GM23338 (cell line): ENCODE data around the gene AIMP1. TPM values are rescaled to one million over a fixed set of nuclear protein-coding genes. Genes with fewer than 3 reads are reported as not detected.
A peak's percentile ranks its signal among the peaks of the same experiment; 100 is the strongest.

Experiments
- ATAC-seq: fragments of 200-7000 bp; cut with Tn5 transposase; 3 replicates; pipeline ENCODE4 v1.9.1; 2020
- DNase-seq: peaks from one replicate; pipeline ENCODE4 v3.0.0-alpha.2; 2015; ENCODE audit warnings: low spot score
- H2AFZ ChIP-seq: fragments of 200-600 bp; sonication (generic); 2 replicates; pipeline ENCODE4 v1.8.0; 2016; ENCODE audit warnings: antibody characterized with exemption, mild to moderate bottlenecking, moderate library complexity
- H3F3A ChIP-seq: fragments of 200-600 bp; sonication (generic); replicated peaks from 2 replicates; pipeline ENCODE4 v1.8.0; 2017; ENCODE audit warnings: antibody characterized with exemption, mixed run types, low read depth
- H3K27ac ChIP-seq: fragments of 200-600 bp; sonication (generic); 2 replicates; pipeline ENCODE4 v1.6.1; 2016; ENCODE audit warnings: low read depth
- H3K27me3 ChIP-seq: fragments of 200-600 bp; sonication (generic); 2 replicates; pipeline ENCODE4 v1.8.0; 2016; ENCODE audit warnings: mild to moderate bottlenecking, mixed run types, moderate library complexity; ENCODE audit not compliant: insufficient read depth
- H3K36me3 ChIP-seq: fragments of 200-600 bp; sonication (generic); 2 replicates; pipeline ENCODE4 v1.8.0; 2016; ENCODE audit warnings: mild to moderate bottlenecking; ENCODE audit not compliant: insufficient read depth
- H3K4me1 ChIP-seq: fragments of 200-600 bp; sonication (generic); 2 replicates; pipeline ENCODE4 v1.8.0; 2016; ENCODE audit warnings: mild to moderate bottlenecking, moderate library complexity; ENCODE audit not compliant: insufficient read depth
- H3K4me2 ChIP-seq: fragments of 200-600 bp; sonication (generic); 2 replicates; pipeline ENCODE4 v1.7.1; 2017; ENCODE audit warnings: mixed run types
- H3K4me3 ChIP-seq: fragments of 200-600 bp; sonication (generic); 2 replicates; pipeline ENCODE4 v1.6.1; 2016; ENCODE audit warnings: mixed run types
- H3K79me2 ChIP-seq: fragments of 200-600 bp; sonication (generic); replicated peaks from 2 replicates; pipeline ENCODE4 v1.8.0; 2017; ENCODE audit warnings: mild to moderate bottlenecking; ENCODE audit not compliant: insufficient read depth
- H3K9me2 ChIP-seq: fragments of 200-600 bp; sonication (generic); 2 replicates; pipeline ENCODE4 v1.8.0; 2017; ENCODE audit not compliant: insufficient read depth
- H4K20me1 ChIP-seq: fragments of 200-600 bp; sonication (generic); replicated peaks from 2 replicates; pipeline ENCODE4 v1.8.0; 2017; ENCODE audit warnings: mild to moderate bottlenecking; ENCODE audit not compliant: insufficient read depth
- H3K27ac Mint-ChIP-seq: 2 replicates; pipeline ENCODE4 v1.8.0; 2020; ENCODE audit warnings: inconsistent platforms, mild to moderate bottlenecking, moderate library complexity, mixed read lengths
- H3K27me3 Mint-ChIP-seq: 3 replicates; pipeline ENCODE4 v1.8.0; 2022; ENCODE audit warnings: low read depth, mild to moderate bottlenecking, moderate library complexity, mixed read lengths, inconsistent platforms; ENCODE audit not compliant: insufficient read depth, poor library complexity
- H3K36me3 Mint-ChIP-seq: 3 replicates; pipeline ENCODE4 v1.8.0; 2021; ENCODE audit warnings: low read depth, mild to moderate bottlenecking, inconsistent platforms, moderate library complexity, mixed read lengths
- H3K4me1 Mint-ChIP-seq: 3 replicates; pipeline ENCODE4 v1.8.0; 2020; ENCODE audit warnings: mild to moderate bottlenecking, inconsistent platforms, mixed read lengths
- H3K4me3 Mint-ChIP-seq: 3 replicates; pipeline ENCODE4 v1.8.0; 2021; ENCODE audit warnings: moderate library complexity, mild to moderate bottlenecking, inconsistent platforms, mixed read lengths
- H3K9me3 Mint-ChIP-seq: 3 replicates; pipeline ENCODE4 v1.8.0; 2020; ENCODE audit warnings: moderate library complexity, mild to moderate bottlenecking, inconsistent platforms, mixed read lengths
- CREB1 ChIP-seq: fragments of 250-450 bp; sonication (Bioruptor Pico); IDR thresholded peaks from 2 replicates; pipeline ENCODE4 v1.5.0; 2020; ENCODE audit warnings: low read depth, mild to moderate bottlenecking, moderate library complexity
- ETS1 ChIP-seq: IDR thresholded peaks from 2 replicates; pipeline ENCODE4 v1.6.1; 2016; ENCODE audit warnings: antibody characterized with exemption
- EZH2 ChIP-seq: fragments of 200-600 bp; sonication (generic); IDR thresholded peaks from one replicate; pipeline ENCODE4 v1.8.0; 2017; ENCODE audit warnings: antibody characterized with exemption, mild to moderate bottlenecking, low read depth; ENCODE audit not compliant: unreplicated experiment
- EZH2phosphoT487 ChIP-seq: fragments of 200-600 bp; sonication (generic); IDR thresholded peaks from one replicate; pipeline ENCODE4 v1.8.1; 2018; ENCODE audit warnings: antibody characterized with exemption; ENCODE audit not compliant: unreplicated experiment
- JUNB ChIP-seq: IDR thresholded peaks from one replicate; pipeline ENCODE4 v1.6.1; 2016; ENCODE audit warnings: antibody characterized with exemption; ENCODE audit not compliant: unreplicated experiment
- NANOG ChIP-seq: IDR thresholded peaks from 2 replicates; pipeline ENCODE4 v1.6.1; 2016; ENCODE audit warnings: antibody characterized with exemption, borderline replicate concordance
- POLR2AphosphoS5 ChIP-seq: IDR thresholded peaks from 2 replicates; pipeline ENCODE4 v1.6.1; 2016; ENCODE audit warnings: antibody characterized with exemption, low read depth
- STAT1 ChIP-seq: IDR thresholded peaks from one replicate; pipeline ENCODE4 v1.6.1; 2016; ENCODE audit warnings: antibody characterized with exemption; ENCODE audit not compliant: unreplicated experiment
- ZNF114 ChIP-seq: fragments of 250-450 bp; sonication (Bioruptor Pico); IDR thresholded peaks from 2 replicates; pipeline ENCODE4 v1.5.0; 2020; ENCODE audit warnings: mild to moderate bottlenecking, moderate library complexity
- ZNF331 ChIP-seq: fragments of 250-450 bp; sonication (Bioruptor Pico); IDR thresholded peaks from 2 replicates; pipeline ENCODE4 v1.5.0; 2020; ENCODE audit warnings: low read depth, mild to moderate bottlenecking, moderate library complexity
- polyA plus RNA-seq: library from polyadenylated mRNA; unstranded; fragments of >200 nt; fragmentation: Nextera tagmentation; extraction: Ambion mirVana; gene quantifications from 2 replicates; pipeline ENCODE4 v1.2.1, GENCODE V29; 2016
- total RNA-seq: library from RNA; depleted of rRNA; stranded (reverse); fragments of >200 nt; shearing (Covaris generic); gene quantifications from 2 replicates; pipeline ENCODE4 v1.2.3, GENCODE V29; 2014
- TF ChIP-seq, protein P1 (sequence below), 2 experiments: fragments of 200-600 bp in 1 of 2; sonication (generic) in 1 of 2; conservative IDR thresholded peaks; 2 replicates each; pipeline versions ENCODE4 v1.5.1 to v1.6.1; 2016 to 2017; ENCODE audit warnings: antibody characterized with exemption in 2 of 2, low read depth in 2 of 2, mild to moderate bottlenecking in 2 of 2, moderate library complexity in 1 of 2
- TF ChIP-seq, protein P2 (sequence below): fragments of 250-450 bp; sonication (Bioruptor Pico); IDR thresholded peaks from 2 replicates; pipeline ENCODE4 v1.5.0; 2020; ENCODE audit warnings: mild to moderate bottlenecking, moderate library complexity

The AIMP1 gene
- total and polyA plus RNA-seq, 2 experiments from 2014 or later = 34.5 to 200 TPM

GRCh38 chr4:106289737-106290136, 26.6 kb upstream of the AIMP1 start:
- no peak for TF ChIP-seq ETS1
- TF ChIP-seq JUNB = no peak
- TF ChIP-seq, protein P1, sequence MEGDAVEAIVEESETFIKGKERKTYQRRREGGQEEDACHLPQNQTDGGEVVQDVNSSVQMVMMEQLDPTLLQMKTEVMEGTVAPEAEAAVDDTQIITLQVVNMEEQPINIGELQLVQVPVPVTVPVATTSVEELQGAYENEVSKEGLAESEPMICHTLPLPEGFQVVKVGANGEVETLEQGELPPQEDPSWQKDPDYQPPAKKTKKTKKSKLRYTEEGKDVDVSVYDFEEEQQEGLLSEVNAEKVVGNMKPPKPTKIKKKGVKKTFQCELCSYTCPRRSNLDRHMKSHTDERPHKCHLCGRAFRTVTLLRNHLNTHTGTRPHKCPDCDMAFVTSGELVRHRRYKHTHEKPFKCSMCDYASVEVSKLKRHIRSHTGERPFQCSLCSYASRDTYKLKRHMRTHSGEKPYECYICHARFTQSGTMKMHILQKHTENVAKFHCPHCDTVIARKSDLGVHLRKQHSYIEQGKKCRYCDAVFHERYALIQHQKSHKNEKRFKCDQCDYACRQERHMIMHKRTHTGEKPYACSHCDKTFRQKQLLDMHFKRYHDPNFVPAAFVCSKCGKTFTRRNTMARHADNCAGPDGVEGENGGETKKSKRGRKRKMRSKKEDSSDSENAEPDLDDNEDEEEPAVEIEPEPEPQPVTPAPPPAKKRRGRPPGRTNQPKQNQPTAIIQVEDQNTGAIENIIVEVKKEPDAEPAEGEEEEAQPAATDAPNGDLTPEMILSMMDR (conservative IDR thresholded peaks at IDR 0.05; ENCODE audit: low read depth in 2 of 2) = no peak
- TF ChIP-seq EZH2phosphoT487 = no peak
- TF ChIP-seq STAT1 = no peak
- TF ChIP-seq ZNF331 (CRISPR knock-in tag) = no peak
- TF ChIP-seq POLR2AphosphoS5 = no peak
- TF ChIP-seq ZNF114 = no peak
- no peak for TF ChIP-seq EZH2
- no peak for TF ChIP-seq NANOG
- peaks cover 5% of the 10 kb centered on the region; the same call in 2 of the 3 replicates for H3K4me1 Mint-ChIP-seq
- Histone ChIP-seq H4K20me1 (no peaks in the 10 kb centered on the region), H3F3A (no peaks in the 10 kb centered on the region), H3K27ac (no peak overlapping the region), H3K9me2 (no peaks in the 10 kb centered on the region; the same call in 1 of the 2 replicates), H3K4me1 (peaks cover 29% of the 10 kb centered on the region), H3K27me3 (no peaks in the 10 kb centered on the region), H3K4me3 (no peak overlapping the region), H2AFZ (no peak overlapping the region), H3K36me3 (0 out of 2 replicates have a peak, but pooled peaks cover 2% of the 10 kb centered on the region), H3K79me2 (no peaks in the 10 kb centered on the region; the same call in 1 of the 2 replicates), H3K4me2 (no peak overlapping the region)
- DNase-seq (no peak), ATAC-seq (no peak)
- peaks cover 1% of the 10 kb centered on the region for H3K27me3 Mint-ChIP-seq
- peaks cover 3% of the 10 kb centered on the region; the same call in 2 of the 3 replicates for H3K36me3 Mint-ChIP-seq
- H3K27ac Mint-ChIP-seq = no peak overlapping the region
- no peak overlapping the region for H3K4me3 Mint-ChIP-seq
- H3K9me3 Mint-ChIP-seq = no peaks in the 10 kb centered on the region

DNA sequence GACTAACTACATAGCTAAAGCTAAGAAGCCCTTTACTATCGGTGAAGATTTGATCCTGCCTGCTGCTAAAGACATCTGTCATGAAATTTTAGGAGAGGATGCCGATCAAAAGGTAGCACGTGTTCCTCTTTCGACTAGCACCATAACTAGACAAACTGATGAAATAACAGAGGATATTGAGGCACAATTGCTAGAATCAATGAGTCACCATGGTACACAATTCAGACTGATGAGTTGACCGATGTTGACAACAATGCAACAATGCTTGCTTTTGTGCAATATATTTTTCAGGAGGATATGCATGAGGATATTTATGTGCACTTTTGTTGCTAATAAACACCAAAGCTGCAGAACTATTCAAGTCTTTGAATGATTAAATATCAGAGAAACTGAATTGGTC, 24.7 kb upstream of the AIMP1 start:
- DNase-seq (no peak), ATAC-seq (no peak)
- Histone ChIP-seq H3K4me1 (peaks cover 24% of the 10 kb centered on the region), H2AFZ (no peak overlapping the region), H3K27me3 (no peaks in the 10 kb centered on the region), H3K9me2 (no peaks in the 10 kb centered on the region; the same call in 1 of the 2 replicates), H3K36me3 (0 out of 2 replicates have a peak, but pooled peaks cover 6% of the 10 kb centered on the region), H3F3A (no peaks in the 10 kb centered on the region), H3K79me2 (no peaks in the 10 kb centered on the region; the same call in 1 of the 2 replicates), H3K4me2 (no peak overlapping the region), H4K20me1 (no peaks in the 10 kb centered on the region), H3K4me3 (no peak overlapping the region), H3K27ac (no peak overlapping the region)
- peaks cover 7% of the 10 kb centered on the region; the same call in 2 of the 3 replicates for H3K4me1 Mint-ChIP-seq
- peaks cover 7% of the 10 kb centered on the region; the same call in 2 of the 3 replicates for H3K36me3 Mint-ChIP-seq
- no peaks in the 10 kb centered on the region for H3K9me3 Mint-ChIP-seq
- H3K27me3 Mint-ChIP-seq = peaks cover 1% of the 10 kb centered on the region
- peak overlapping the region; percentile 48; the same call in 1 of the 2 replicates for H3K27ac Mint-ChIP-seq
- no peak overlapping the region for H3K4me3 Mint-ChIP-seq
- TF ChIP-seq ZNF114 = no peak
- no peak for TF ChIP-seq STAT1
- no peak for TF ChIP-seq EZH2phosphoT487
- TF ChIP-seq, protein P2, sequence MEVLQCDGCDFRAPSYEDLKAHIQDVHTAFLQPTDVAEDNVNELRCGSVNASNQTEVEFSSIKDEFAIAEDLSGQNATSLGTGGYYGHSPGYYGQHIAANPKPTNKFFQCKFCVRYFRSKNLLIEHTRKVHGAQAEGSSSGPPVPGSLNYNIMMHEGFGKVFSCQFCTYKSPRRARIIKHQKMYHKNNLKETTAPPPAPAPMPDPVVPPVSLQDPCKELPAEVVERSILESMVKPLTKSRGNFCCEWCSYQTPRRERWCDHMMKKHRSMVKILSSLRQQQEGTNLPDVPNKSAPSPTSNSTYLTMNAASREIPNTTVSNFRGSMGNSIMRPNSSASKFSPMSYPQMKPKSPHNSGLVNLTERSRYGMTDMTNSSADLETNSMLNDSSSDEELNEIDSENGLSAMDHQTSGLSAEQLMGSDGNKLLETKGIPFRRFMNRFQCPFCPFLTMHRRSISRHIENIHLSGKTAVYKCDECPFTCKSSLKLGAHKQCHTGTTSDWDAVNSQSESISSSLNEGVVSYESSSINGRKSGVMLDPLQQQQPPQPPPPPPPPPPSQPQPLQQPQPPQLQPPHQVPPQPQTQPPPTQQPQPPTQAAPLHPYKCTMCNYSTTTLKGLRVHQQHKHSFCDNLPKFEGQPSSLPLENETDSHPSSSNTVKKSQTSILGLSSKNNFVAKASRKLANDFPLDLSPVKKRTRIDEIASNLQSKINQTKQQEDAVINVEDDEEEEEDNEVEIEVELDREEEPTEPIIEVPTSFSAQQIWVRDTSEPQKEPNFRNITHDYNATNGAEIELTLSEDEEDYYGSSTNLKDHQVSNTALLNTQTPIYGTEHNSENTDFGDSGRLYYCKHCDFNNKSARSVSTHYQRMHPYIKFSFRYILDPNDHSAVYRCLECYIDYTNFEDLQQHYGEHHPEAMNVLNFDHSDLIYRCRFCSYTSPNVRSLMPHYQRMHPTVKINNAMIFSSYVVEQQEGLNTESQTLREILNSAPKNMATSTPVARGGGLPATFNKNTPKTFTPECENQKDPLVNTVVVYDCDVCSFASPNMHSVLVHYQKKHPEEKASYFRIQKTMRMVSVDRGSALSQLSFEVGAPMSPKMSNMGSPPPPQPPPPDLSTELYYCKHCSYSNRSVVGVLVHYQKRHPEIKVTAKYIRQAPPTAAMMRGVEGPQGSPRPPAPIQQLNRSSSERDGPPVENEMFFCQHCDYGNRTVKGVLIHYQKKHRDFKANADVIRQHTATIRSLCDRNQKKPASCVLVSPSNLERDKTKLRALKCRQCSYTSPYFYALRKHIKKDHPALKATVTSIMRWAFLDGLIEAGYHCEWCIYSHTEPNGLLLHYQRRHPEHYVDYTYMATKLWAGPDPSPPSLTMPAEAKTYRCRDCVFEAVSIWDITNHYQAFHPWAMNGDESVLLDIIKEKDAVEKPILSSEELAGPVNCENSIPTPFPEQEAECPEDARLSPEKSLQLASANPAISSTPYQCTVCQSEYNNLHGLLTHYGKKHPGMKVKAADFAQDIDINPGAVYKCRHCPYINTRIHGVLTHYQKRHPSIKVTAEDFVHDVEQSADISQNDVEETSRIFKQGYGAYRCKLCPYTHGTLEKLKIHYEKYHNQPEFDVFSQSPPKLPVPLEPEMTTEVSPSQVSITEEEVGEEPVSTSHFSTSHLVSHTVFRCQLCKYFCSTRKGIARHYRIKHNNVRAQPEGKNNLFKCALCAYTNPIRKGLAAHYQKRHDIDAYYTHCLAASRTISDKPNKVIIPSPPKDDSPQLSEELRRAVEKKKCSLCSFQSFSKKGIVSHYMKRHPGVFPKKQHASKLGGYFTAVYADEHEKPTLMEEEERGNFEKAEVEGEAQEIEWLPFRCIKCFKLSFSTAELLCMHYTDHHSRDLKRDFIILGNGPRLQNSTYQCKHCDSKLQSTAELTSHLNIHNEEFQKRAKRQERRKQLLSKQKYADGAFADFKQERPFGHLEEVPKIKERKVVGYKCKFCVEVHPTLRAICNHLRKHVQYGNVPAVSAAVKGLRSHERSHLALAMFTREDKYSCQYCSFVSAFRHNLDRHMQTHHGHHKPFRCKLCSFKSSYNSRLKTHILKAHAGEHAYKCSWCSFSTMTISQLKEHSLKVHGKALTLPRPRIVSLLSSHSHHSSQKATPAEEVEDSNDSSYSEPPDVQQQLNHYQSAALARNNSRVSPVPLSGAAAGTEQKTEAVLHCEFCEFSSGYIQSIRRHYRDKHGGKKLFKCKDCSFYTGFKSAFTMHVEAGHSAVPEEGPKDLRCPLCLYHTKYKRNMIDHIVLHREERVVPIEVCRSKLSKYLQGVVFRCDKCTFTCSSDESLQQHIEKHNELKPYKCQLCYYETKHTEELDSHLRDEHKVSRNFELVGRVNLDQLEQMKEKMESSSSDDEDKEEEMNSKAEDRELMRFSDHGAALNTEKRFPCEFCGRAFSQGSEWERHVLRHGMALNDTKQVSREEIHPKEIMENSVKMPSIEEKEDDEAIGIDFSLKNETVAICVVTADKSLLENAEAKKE = no peak
- TF ChIP-seq CREB1 (CRISPR knock-in tag) = no peak
